Liver (tissue), 10 donors: Measurements from ENCODE around the gene INO80. TPM values are rescaled to one million over a fixed set of nuclear protein-coding genes. Genes with fewer than 3 reads are reported as not detected.

ENCODE experiments used
- DNase-seq: peaks from one replicate; pipeline ENCODE4 v3.0.0-alpha.2; 2017; ENCODE audit warnings: low spot score
- H3K27ac ChIP-seq, 2 donors: one replicate each; pipeline ENCODE4 v1.7.0; 2013; ENCODE audit warnings: inconsistent platforms in 2 of 2, low read length in 2 of 2, control low read depth in 1 of 2, low read depth in 1 of 2, mild to moderate bottlenecking in 1 of 2
- H3K27me3 ChIP-seq, 4 donors: one replicate each; pipeline versions ENCODE4 v1.6.1 to v1.7.0; 2013; ENCODE audit warnings: low read length in 3 of 4, inconsistent platforms in 1 of 4, mild to moderate bottlenecking in 1 of 4, moderate library complexity in 1 of 4; ENCODE audit not compliant: control insufficient read depth in 4 of 4, insufficient read depth in 4 of 4
- H3K36me3 ChIP-seq, 4 donors: one replicate each; pipeline versions ENCODE4 v1.6.1 to v1.7.0; 2013; ENCODE audit warnings: low read length in 3 of 4, mild to moderate bottlenecking in 3 of 4, low read depth in 1 of 4, moderate library complexity in 1 of 4; ENCODE audit not compliant: control insufficient read depth in 4 of 4, insufficient read depth in 3 of 4
- H3K4me1 ChIP-seq, 4 donors: one replicate each; pipeline versions ENCODE4 v1.6.1 to v1.7.0; 2013; ENCODE audit warnings: low read length in 3 of 4, mild to moderate bottlenecking in 3 of 4, moderate library complexity in 1 of 4; ENCODE audit not compliant: control insufficient read depth in 4 of 4, insufficient read depth in 4 of 4
- H3K4me3 ChIP-seq, 3 donors: one replicate each; pipeline versions ENCODE4 v1.6.1 to v1.7.0; 2013; ENCODE audit warnings: low read length in 3 of 3, control low read depth in 1 of 3, low read depth in 1 of 3, mild to moderate bottlenecking in 1 of 3
- H3K9ac ChIP-seq, 2 donors: one replicate each; pipeline ENCODE4 v1.7.0; 2013; ENCODE audit warnings: low read length in 2 of 2, mild to moderate bottlenecking in 2 of 2, moderate library complexity in 2 of 2, control low read depth in 1 of 2, low read depth in 1 of 2
- H3K9me3 ChIP-seq, 4 donors: one replicate each; pipeline versions ENCODE4 v1.6.1 to v1.7.0; 2013; ENCODE audit warnings: low read length in 3 of 4; ENCODE audit not compliant: control insufficient read depth in 4 of 4
- EGR1 ChIP-seq, 2 donors: IDR thresholded peaks; 2 replicates each; pipeline ENCODE4 v1.6.1; 2016 to 2018; ENCODE audit warnings: antibody characterized with exemption in 2 of 2, low read depth in 2 of 2
- FOXA1 ChIP-seq: IDR thresholded peaks from 2 replicates; pipeline ENCODE4 v1.6.1; 2016; ENCODE audit warnings: antibody characterized with exemption
- FOXA2 ChIP-seq: IDR thresholded peaks from 2 replicates; pipeline ENCODE4 v1.6.1; 2016; ENCODE audit warnings: antibody characterized with exemption
- GABPA ChIP-seq, 2 donors: IDR thresholded peaks in 1 of 2; conservative IDR thresholded peaks in 1 of 2; 2 replicates each; pipeline ENCODE4 v1.6.1; 2016; ENCODE audit warnings: antibody characterized with exemption in 2 of 2, mild to moderate bottlenecking in 1 of 2, moderate library complexity in 1 of 2
- HNF4A ChIP-seq, 2 donors: conservative IDR thresholded peaks; 2 replicates each; pipeline ENCODE4 v1.6.1; 2016; ENCODE audit warnings: antibody characterized with exemption in 2 of 2, mild to moderate bottlenecking in 2 of 2
- HNF4G ChIP-seq: IDR thresholded peaks from 2 replicates; pipeline ENCODE4 v1.6.1; 2016; ENCODE audit warnings: antibody characterized with exemption
- JUND ChIP-seq, 2 donors: IDR thresholded peaks; 2 replicates each; pipeline ENCODE4 v1.6.1; 2016; ENCODE audit warnings: antibody characterized with exemption in 2 of 2
- NR2F2 ChIP-seq: IDR thresholded peaks from 2 replicates; pipeline ENCODE4 v1.6.1; 2016; ENCODE audit warnings: antibody characterized with exemption
- SP1 ChIP-seq: IDR thresholded peaks from 2 replicates; pipeline ENCODE4 v1.6.1; 2018; ENCODE audit warnings: antibody characterized with exemption, mild to moderate bottlenecking
- TAF1 ChIP-seq: conservative IDR thresholded peaks from 2 replicates; pipeline ENCODE4 v1.6.1; 2016; ENCODE audit warnings: antibody characterized with exemption, mild to moderate bottlenecking
- whole genome bisulfite sequencing: extraction: QIAGEN DNeasy Blood & Tissue Kit; methylation state at CpG from one replicate; pipeline ENCODE4 v1.1.7; 2013; 5-methylcytosine and 5-hydroxymethylcytosine counted together
- polyA plus RNA-seq, 2 donors: library from polyadenylated mRNA; stranded (reverse) in 1 of 2; unstranded in 1 of 2; fragments of 200-250 nt in 1 of 2; fragments of >200 nt in 1 of 2; fragmentation: Nextera tagmentation in 1 of 2; extraction: Ambion mirVana in 1 of 2; gene quantifications; one replicate each; pipeline versions ENCODE4 v1.2.1 to v1.2.3, GENCODE V29; 2013 to 2015
- small RNA-seq: library from RNA; depleted of rRNA; stranded (forward); fragments of <200 nt; gene quantifications from one replicate; pipeline ENCODE3, GENCODE V24; 2014
- total RNA-seq, 2 donors: library from RNA; depleted of rRNA; stranded (reverse); fragments of >200 nt; gene quantifications; one replicate each; pipeline ENCODE4 v1.2.3, GENCODE V29; 2014
- TF ChIP-seq, protein P1 (sequence below): IDR thresholded peaks from 2 replicates; pipeline ENCODE4 v1.6.1; 2016; ENCODE audit warnings: antibody characterized with exemption
- TF ChIP-seq, protein P2 (sequence below): IDR thresholded peaks from 2 replicates; pipeline ENCODE4 v1.6.1; 2016; ENCODE audit warnings: antibody characterized with exemption
- TF ChIP-seq, protein P3 (sequence below): IDR thresholded peaks from 2 replicates; pipeline ENCODE4 v1.6.1; 2016; ENCODE audit warnings: antibody characterized with exemption, mild to moderate bottlenecking
- TF ChIP-seq, protein P4 (sequence below): fragments of 150-350 bp; IDR thresholded peaks from 2 replicates; pipeline ENCODE4 v1.5.1; 2017; ENCODE audit warnings: improper control_type of control experiment, low read depth, low read length; ENCODE audit not compliant: missing input control
- donor health status: healthy.
- donor health status: healthy.
- donor health status: healthy.
- donor health status: healthy.
- donor health status: healthy.

The INO80 gene
- total and polyA plus RNA-seq, 4 donors: 3.2 to 19.7 (median 9.4) TPM

DNA sequence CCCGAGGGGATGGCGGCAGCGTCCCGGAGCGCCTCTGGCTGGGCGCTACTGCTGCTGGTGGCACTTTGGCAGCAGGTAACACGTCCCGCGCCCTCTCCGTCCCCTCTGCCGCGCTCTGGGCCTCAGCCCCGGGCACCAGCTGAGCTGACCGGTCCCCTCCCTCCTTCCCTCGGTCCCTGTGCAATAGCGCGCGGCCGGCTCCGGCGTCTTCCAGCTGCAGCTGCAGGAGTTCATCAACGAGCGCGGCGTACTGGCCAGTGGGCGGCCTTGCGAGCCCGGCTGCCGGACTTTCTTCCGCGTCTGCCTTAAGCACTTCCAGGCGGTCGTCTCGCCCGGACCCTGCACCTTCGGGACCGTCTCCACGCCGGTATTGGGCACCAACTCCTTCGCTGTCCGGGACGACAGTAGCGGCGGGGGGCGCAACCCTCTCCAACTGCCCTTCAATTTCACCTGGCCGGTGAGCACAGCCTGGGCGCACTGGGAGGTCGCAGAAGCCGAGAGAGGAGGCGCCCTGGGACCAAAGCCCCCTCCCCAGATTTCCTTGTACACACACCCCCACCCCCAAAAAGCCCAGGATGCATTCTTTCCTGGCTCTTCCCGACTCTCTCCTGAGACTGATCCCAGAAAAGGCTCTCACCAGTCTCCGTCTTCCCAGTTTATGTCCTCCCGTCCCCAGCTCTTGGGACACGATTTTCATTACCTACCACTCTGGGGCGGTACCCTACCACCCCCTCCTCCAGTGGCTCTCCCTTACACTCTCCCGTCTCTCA lies 186.2 kb downstream of the INO80 start:
- DNase-seq: no peak
- no peaks in the 10 kb centered on the region for H3K36me3 ChIP-seq
- H3K9ac ChIP-seq: no peak overlapping the region
- peak overlapping the region; percentile 16 to 56 (median 53) for H3K4me3 ChIP-seq
- 3% methylated on average over 56 of the region's 56 CpGs for WGBS
- TF ChIP-seq, protein P1, sequence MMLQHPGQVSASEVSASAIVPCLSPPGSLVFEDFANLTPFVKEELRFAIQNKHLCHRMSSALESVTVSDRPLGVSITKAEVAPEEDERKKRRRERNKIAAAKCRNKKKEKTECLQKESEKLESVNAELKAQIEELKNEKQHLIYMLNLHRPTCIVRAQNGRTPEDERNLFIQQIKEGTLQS: no peak
- TF ChIP-seq GABPA (IDR thresholded peaks at IDR 0.05 in 1 of 2, conservative IDR thresholded peaks at IDR 0.05 in 1 of 2): no peak
- TF ChIP-seq FOXA2: no peak
- TF ChIP-seq HNF4A (conservative IDR thresholded peaks at IDR 0.05): no peak
- TF ChIP-seq, protein P2, sequence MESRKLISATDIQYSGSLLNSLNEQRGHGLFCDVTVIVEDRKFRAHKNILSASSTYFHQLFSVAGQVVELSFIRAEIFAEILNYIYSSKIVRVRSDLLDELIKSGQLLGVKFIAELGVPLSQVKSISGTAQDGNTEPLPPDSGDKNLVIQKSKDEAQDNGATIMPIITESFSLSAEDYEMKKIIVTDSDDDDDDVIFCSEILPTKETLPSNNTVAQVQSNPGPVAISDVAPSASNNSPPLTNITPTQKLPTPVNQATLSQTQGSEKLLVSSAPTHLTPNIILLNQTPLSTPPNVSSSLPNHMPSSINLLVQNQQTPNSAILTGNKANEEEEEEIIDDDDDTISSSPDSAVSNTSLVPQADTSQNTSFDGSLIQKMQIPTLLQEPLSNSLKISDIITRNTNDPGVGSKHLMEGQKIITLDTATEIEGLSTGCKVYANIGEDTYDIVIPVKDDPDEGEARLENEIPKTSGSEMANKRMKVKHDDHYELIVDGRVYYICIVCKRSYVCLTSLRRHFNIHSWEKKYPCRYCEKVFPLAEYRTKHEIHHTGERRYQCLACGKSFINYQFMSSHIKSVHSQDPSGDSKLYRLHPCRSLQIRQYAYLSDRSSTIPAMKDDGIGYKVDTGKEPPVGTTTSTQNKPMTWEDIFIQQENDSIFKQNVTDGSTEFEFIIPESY: no peak
- TF ChIP-seq, protein P3, sequence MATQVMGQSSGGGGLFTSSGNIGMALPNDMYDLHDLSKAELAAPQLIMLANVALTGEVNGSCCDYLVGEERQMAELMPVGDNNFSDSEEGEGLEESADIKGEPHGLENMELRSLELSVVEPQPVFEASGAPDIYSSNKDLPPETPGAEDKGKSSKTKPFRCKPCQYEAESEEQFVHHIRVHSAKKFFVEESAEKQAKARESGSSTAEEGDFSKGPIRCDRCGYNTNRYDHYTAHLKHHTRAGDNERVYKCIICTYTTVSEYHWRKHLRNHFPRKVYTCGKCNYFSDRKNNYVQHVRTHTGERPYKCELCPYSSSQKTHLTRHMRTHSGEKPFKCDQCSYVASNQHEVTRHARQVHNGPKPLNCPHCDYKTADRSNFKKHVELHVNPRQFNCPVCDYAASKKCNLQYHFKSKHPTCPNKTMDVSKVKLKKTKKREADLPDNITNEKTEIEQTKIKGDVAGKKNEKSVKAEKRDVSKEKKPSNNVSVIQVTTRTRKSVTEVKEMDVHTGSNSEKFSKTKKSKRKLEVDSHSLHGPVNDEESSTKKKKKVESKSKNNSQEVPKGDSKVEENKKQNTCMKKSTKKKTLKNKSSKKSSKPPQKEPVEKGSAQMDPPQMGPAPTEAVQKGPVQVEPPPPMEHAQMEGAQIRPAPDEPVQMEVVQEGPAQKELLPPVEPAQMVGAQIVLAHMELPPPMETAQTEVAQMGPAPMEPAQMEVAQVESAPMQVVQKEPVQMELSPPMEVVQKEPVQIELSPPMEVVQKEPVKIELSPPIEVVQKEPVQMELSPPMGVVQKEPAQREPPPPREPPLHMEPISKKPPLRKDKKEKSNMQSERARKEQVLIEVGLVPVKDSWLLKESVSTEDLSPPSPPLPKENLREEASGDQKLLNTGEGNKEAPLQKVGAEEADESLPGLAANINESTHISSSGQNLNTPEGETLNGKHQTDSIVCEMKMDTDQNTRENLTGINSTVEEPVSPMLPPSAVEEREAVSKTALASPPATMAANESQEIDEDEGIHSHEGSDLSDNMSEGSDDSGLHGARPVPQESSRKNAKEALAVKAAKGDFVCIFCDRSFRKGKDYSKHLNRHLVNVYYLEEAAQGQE: no peak
- no peak for TF ChIP-seq NR2F2
- no peak for TF ChIP-seq SP1
- TF ChIP-seq, protein P4, sequence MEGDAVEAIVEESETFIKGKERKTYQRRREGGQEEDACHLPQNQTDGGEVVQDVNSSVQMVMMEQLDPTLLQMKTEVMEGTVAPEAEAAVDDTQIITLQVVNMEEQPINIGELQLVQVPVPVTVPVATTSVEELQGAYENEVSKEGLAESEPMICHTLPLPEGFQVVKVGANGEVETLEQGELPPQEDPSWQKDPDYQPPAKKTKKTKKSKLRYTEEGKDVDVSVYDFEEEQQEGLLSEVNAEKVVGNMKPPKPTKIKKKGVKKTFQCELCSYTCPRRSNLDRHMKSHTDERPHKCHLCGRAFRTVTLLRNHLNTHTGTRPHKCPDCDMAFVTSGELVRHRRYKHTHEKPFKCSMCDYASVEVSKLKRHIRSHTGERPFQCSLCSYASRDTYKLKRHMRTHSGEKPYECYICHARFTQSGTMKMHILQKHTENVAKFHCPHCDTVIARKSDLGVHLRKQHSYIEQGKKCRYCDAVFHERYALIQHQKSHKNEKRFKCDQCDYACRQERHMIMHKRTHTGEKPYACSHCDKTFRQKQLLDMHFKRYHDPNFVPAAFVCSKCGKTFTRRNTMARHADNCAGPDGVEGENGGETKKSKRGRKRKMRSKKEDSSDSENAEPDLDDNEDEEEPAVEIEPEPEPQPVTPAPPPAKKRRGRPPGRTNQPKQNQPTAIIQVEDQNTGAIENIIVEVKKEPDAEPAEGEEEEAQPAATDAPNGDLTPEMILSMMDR: no peak
- no peak for TF ChIP-seq HNF4G
- TF ChIP-seq TAF1: no peak
- no peak for TF ChIP-seq JUND (IDR thresholded peaks at IDR 0.05)
- TF ChIP-seq EGR1 (IDR thresholded peaks at IDR 0.05; ENCODE audit: low read depth in 2 of 2): no peak
- no peak for TF ChIP-seq FOXA1
- peaks cover 32 to 72% (median 59%) of the 10 kb centered on the region in 4 donors for H3K4me1 ChIP-seq
- no peaks in the 10 kb centered on the region for H3K9me3 ChIP-seq
- H3K27me3 ChIP-seq: peaks cover 0 to 5% (median 1%) of the 10 kb centered on the region in 4 donors
- peak overlapping the region in 1 of 2 donors; percentile 34 for H3K27ac ChIP-seq

Small RNA genes lying within 50 kb of the gene (small RNA-seq; reads per million reads assigned to genes)
- gene ISCA1P4: not detected

Other genes starting within 250 kb of the INO80 start
- under 1 TPM in 1 of 2 donors, not detected in 1; 0.05 TPM for gene RHOV, start 242.0 kb downstream of the INO80 start, total RNA-seq
- gene RHOV, start 242.0 kb downstream of the INO80 start, polyA plus RNA-seq: not detected
- 10 to 100 TPM in 1 of 2 donors, 1 to 10 TPM in 1; 9.8 to 15.3 TPM for gene VPS18, start 221.8 kb downstream of the INO80 start, total RNA-seq
- gene VPS18, start 221.8 kb downstream of the INO80 start, polyA plus RNA-seq: 10 to 100 TPM in 1 of 2 donors, 1 to 10 TPM in 1; 3.4 to 10.8 TPM
- 1 to 10 TPM; 3.5 to 3.8 TPM for gene DLL4, start 186.9 kb downstream of the INO80 start, total RNA-seq
- gene DLL4, start 186.9 kb downstream of the INO80 start, polyA plus RNA-seq: 1 to 10 TPM; 2.1 to 2.5 TPM
- 1 to 10 TPM in 1 of 2 donors, under 1 TPM in 1; 0.19 to 1.0 TPM for gene CHAC1, start 162.8 kb downstream of the INO80 start, total RNA-seq
- gene CHAC1, start 162.8 kb downstream of the INO80 start, polyA plus RNA-seq: 1 to 10 TPM; 1.2 to 3.5 TPM
- gene EXD1, start 114.5 kb upstream of the INO80 start, total RNA-seq: not detected
- gene EXD1, start 114.5 kb upstream of the INO80 start, polyA plus RNA-seq: not detected
- 100 to 1,000 TPM; 103 to 131 TPM for gene CHP1, start 115.0 kb upstream of the INO80 start, total RNA-seq
- gene CHP1, start 115.0 kb upstream of the INO80 start, polyA plus RNA-seq: 100 to 1,000 TPM in 1 of 2 donors, 10 to 100 TPM in 1; 87.4 to 162 TPM
- 10 to 100 TPM in 1 of 2 donors, under 1 TPM in 1; 0.17 to 11.8 TPM for gene OIP5, start 216.3 kb upstream of the INO80 start, total RNA-seq
- gene OIP5, start 216.3 kb upstream of the INO80 start, polyA plus RNA-seq: 1 to 10 TPM in 1 of 2 donors, under 1 TPM in 1; 0.65 to 1.6 TPM
- 100 to 1,000 TPM in 1 of 2 donors, 1 to 10 TPM in 1; 7.4 to 149 TPM for gene NUSAP1, start 216.6 kb upstream of the INO80 start, total RNA-seq
- gene NUSAP1, start 216.6 kb upstream of the INO80 start, polyA plus RNA-seq: 1 to 10 TPM; 4.6 to 9.2 TPM